ENCODE data around the gene FAM9C.
A peak's percentile ranks its signal among the peaks of the same experiment; 100 is the strongest.
"Not testable (repeated sequence)": the region's sequence is repeated elsewhere in the genome, so short reads cannot be mapped to it uniquely, and the experiment has no call there.

The FAM9C gene

GRCh38 chrX:13074297-13075262 is 30.2 kb upstream of the FAM9C start:
- no peak for DNase-seq

- no peak for DNase-seq
Measured at GRCh38 chrX:13069771-13070416, 25.5 kb upstream of the FAM9C start.

DNA sequence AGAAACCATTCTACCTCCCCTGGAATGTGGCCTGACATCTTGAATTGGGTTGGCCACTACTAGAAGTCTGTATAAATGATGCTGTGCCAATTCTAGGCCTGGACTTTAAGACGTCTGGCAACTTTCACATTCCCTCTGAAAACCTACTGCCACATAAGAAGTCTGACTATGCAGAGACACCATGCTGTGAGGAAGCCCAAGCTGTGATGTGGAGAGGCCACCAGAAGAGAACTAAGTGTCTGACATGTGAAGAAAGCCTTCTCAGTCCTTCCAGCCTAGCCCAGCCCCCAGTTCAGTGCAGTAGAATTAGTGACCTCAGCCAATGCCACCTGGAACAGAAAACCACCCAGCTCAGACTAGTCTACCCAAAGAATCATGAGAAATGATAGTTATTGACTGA is 24.2 kb upstream of the FAM9C start:
- no peak for DNase-seq

DNA sequence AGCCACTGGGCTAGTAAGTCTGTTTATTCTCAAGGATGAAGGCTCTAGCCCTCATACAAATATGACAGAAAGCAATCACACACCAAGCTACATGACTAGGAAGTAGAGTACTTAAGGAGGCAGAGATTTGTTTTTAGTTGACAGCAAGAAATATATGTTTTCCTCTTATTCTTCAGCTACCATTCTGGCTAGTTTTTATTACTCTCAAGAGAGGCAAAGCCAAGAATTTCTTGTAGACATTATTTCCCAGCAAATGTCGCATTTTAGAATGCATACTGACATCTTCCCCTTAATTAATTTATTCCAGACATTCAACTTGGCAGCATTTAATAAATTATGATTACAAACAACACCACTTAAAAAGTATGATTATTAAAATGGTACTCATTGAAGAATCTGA is 23.4 kb upstream of the FAM9C start:
- DNase-seq = no peak

DNA sequence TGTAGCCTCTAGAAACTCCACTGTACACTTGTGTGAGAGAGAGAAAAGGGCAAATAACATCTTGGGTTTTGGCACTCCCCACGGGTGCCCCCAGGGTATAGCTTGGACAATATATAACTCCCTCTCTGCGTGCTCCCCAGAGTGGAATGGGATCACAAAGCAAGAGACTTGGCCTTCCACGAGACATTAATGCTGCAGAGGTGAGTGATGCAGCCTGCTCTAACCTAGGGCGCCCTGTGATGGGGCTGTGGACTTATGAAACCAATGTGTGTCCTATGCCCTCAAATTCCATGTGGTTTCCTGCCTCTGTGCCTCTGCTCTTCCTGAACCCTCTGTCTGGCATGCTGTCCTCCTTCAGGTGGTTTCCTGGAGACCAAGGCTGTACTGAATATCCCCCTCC is 22.0 kb upstream of the FAM9C start:
- DNase-seq = no peak

- DNase-seq = no peak
Measured at GRCh38 chrX:13064599-13065143, 20.3 kb upstream of the FAM9C start.

DNA sequence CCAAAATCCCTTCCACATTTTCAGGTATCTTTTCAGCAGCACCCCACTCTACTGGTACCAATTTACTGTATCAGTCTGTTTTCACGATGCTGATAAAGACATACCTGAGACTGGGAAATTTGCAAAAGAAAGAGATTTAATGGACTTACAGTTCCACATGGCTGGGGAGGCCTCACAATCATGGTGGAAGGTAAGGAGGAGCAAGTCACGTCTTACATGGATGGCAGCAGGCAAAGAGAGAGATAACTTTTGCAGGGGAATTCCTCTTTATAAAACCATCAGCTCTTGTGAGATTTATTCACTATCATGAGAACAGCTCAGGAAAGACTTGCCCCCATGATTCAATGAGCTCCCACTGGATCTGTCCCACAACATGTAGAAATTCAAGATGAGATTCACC is 18.7 kb upstream of the FAM9C start:
- DNase-seq = not testable (repeated sequence)

GRCh38 chrX:13062331-13062730 is 17.9 kb upstream of the FAM9C start:
- not testable (repeated sequence) for DNase-seq

DNA sequence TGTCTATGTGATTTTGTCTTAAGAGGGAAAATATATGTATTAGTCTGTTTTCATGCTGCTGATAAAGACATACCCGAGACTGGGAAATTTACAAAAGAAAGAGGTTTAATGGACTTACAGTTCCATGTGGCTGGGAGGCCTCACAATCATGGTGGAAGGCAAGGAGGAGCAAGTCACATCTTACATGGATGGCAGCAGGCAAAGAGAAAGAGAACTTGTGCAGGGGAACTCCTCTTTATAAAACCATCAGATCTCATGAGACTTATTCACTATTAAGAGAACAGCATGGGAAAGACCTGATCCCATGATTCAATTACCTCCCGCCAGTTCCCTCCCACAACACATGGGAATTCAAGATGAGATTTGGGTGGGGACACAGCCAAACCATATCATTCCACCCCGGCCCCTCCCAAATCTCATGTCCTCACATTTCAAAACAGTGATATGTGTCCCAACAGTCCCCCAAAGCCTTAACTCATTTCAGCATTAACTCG is 16.8 kb upstream of the FAM9C start:
- not testable (repeated sequence) for DNase-seq

GRCh38 chrX:13059637-13060499 is 15.4 kb upstream of the FAM9C start:
- no peak for DNase-seq

GRCh38 chrX:13055486-13055885 is 11.1 kb upstream of the FAM9C start:
- DNase-seq = no peak

- no peak for DNase-seq
Measured at GRCh38 chrX:13053171-13053570, 8.8 kb upstream of the FAM9C start.

- no peak for DNase-seq
Measured at GRCh38 chrX:13051529-13052172, 7.2 kb upstream of the FAM9C start.

- DNase-seq = no peak
Measured at GRCh38 chrX:13051167-13051528, 6.7 kb upstream of the FAM9C start.

GRCh38 chrX:13050151-13050550 is 5.7 kb upstream of the FAM9C start:
- DNase-seq = no peak

DNA sequence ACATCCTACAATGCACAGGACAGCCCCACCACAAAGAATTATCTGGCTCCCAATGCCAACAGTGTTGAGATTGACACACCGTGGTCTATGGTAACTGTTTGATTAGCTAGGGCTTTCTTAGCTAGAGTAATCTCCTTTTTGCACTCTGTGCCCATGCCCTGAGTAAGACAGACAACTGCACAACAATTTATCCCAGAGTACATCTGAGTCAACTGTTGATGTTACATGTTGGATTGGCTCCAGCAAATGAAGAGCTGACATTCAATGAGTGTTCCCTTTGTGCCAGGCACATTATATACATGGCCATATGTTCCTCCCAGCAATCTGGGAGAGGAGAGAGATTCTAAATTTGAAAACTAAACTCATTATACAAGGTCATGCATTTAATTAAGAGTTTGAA is 3.9 kb upstream of the FAM9C start:
- DNase-seq = peak; percentile 1

DNA sequence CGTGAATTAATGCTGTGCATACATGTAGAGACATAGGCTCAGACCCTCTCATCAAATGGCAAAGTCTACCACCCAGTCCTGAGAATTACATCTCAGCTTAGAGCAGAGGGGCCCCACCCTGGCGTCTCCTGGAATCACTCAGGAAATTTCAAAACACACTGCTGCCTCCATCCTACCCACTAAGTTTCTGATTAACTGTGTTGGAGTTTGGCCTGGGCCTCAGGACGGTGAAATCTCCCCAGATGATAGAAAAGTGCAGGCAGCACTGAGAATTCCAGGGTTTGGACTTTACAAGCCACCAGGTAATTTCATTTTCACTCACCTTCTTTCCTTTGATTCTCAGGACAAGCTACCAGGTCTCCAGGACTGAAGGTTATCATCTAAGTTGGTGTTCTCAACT is 3.3 kb upstream of the FAM9C start:
- DNase-seq = no peak

GRCh38 chrX:13046141-13046855 is 1.9 kb upstream of the FAM9C start:
- no peak for DNase-seq

DNA sequence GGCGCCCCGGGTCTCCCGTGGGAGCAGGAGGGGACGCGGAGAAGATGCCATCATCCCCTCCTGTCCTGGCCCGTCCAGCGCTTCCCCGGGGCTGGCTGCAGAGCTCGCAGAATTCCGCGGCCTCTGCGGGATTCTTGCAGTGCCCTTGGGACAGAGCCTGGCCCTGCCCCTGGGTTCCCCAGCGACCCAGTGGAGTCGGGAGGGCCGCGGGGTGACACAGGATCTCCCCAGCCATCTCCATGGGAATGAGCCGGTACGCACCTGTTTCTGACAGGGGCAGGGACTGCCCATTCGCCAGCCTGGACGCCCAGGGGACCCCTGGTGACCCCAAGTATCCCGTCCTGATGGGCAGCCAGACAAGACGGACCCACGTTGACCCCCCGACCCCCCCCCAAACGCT is 482 bp downstream of the FAM9C start:
- DNase-seq = no peak

GRCh38 chrX:13043138-13043537 is 1.3 kb downstream of the FAM9C start:
- no peak for DNase-seq

- DNase-seq = no peak
Measured at GRCh38 chrX:13036896-13037295, 7.5 kb downstream of the FAM9C start.

DNA sequence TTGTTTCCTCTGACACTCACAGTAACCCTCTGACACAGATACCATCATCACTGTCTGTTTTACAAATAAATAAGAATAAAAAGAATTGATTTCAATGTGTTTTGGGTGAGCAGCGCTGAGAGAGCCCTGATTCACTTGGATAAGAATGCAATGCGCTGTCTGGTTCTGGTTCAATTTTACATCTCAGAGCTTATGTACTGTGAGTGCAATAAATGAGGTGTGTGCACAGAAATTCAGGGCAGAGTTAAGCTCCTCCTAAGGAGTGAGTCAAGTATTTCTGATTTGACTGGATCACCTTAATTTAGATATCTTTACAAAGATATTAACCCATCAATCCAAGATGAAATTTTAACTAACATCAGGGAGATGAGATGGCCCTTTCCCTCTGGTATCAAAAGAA is 11.2 kb downstream of the FAM9C start:
- DNase-seq = no peak
